ENCODE results near the gene ATF5. TPM values are rescaled to one million over a fixed set of nuclear protein-coding genes. Genes with fewer than 3 reads are reported as not detected.

ATF5 gene
- polyA plus RNA-seq, 3 donors, result 5.8 to 22.1 (median 6.0) TPM

- no peak for TF ChIP-seq CTCF (IDR thresholded peaks at IDR 0.05)
- Histone ChIP-seq H3K9ac (ENCODE audit: insufficient read depth, low read length, poor library complexity, severe bottlenecking) (no peak overlapping the region), H3K4me2 (replicated peaks; ENCODE audit: extremely low read depth, low read length, poor library complexity, severe bottlenecking) (no peak overlapping the region), H3K79me2 (ENCODE audit: insufficient read depth, low read length) (peaks cover 8% of the 10 kb centered on the region), H3K9me3 (replicated peaks in 1 of 2; ENCODE audit: control insufficient read depth in 1 of 2, insufficient read depth in 1 of 2, low read length in 2 of 2) (no peaks in the 10 kb centered on the region), H3K4me3 (replicated peaks in 1 of 3; ENCODE audit: low read depth in 2 of 3, low read length in 3 of 3) (no peak overlapping the region), H3K4me1 (ENCODE audit: control insufficient read depth in 1 of 2, insufficient read depth in 2 of 2, low read length in 2 of 2) (peaks cover 13 to 15% of the 10 kb centered on the region in 2 donors), H3K27ac (ENCODE audit: low read depth in 1 of 2, low read length in 2 of 2) (no peak overlapping the region), H4K20me1 (ENCODE audit: insufficient read depth, low read length) (peaks cover 44% of the 10 kb centered on the region), H3K27me3 (ENCODE audit: control insufficient read depth in 2 of 2, insufficient read depth in 2 of 2, low read length in 2 of 2) (no peaks in the 10 kb centered on the region), H2AFZ (ENCODE audit: insufficient read depth, low read depth, low read length, poor library complexity, severe bottlenecking) (no peak overlapping the region), H3K36me3 (replicated peaks in 1 of 2; ENCODE audit: control insufficient read depth in 1 of 2, insufficient read depth in 2 of 2, low read length in 2 of 2) (peaks cover 51 to 58% of the 10 kb centered on the region in 2 donors)
- DNase-seq, result no peak
- H3K36me3 Mint-ChIP-seq, result peaks cover 70 to 71% of the 10 kb centered on the region in 2 donors
- peaks cover 0 to 5% (median 2%) of the 10 kb centered on the region in 3 donors for H3K27me3 Mint-ChIP-seq (ENCODE audit: low read depth in 3 of 3)
- H3K9me3 Mint-ChIP-seq, result peaks cover 0 to 4% (median 0%) of the 10 kb centered on the region in 7 donors
- no peak overlapping the region for H3K4me3 Mint-ChIP-seq
- 97% methylated on average over 5 of the region's 5 CpGs for WGBS (ENCODE audit: insufficient coverage)
- no peak overlapping the region for H3K27ac Mint-ChIP-seq
- intact Hi-C loops (cut with micrococcal nuclease), result no loop called here
- H3K4me1 Mint-ChIP-seq, result peaks cover 13% of the 10 kb centered on the region
Observed at GRCh38 chr19:49883094-49883493, 45.9 kb upstream of the ATF5 start.

GRCh38 chr19:49884109-49884508 lies 44.9 kb upstream of the ATF5 start:
- Histone ChIP-seq H3K36me3 (replicated peaks in 1 of 2; ENCODE audit: control insufficient read depth in 1 of 2, insufficient read depth in 2 of 2, low read length in 2 of 2) (peaks cover 51 to 55% of the 10 kb centered on the region in 2 donors), H3K4me3 (replicated peaks in 1 of 3; ENCODE audit: low read depth in 2 of 3, low read length in 3 of 3) (no peak overlapping the region), H3K4me1 (ENCODE audit: control insufficient read depth in 1 of 2, insufficient read depth in 2 of 2, low read length in 2 of 2) (peaks cover 2 to 5% of the 10 kb centered on the region in 2 donors), H3K27ac (ENCODE audit: low read depth in 1 of 2, low read length in 2 of 2) (no peak overlapping the region), H4K20me1 (ENCODE audit: insufficient read depth, low read length) (peaks cover 45% of the 10 kb centered on the region), H3K9ac (ENCODE audit: insufficient read depth, low read length, poor library complexity, severe bottlenecking) (no peak overlapping the region), H3K4me2 (replicated peaks; ENCODE audit: extremely low read depth, low read length, poor library complexity, severe bottlenecking) (no peak overlapping the region), H3K27me3 (ENCODE audit: control insufficient read depth in 2 of 2, insufficient read depth in 2 of 2, low read length in 2 of 2) (no peaks in the 10 kb centered on the region), H3K9me3 (replicated peaks in 1 of 2; ENCODE audit: control insufficient read depth in 1 of 2, insufficient read depth in 1 of 2, low read length in 2 of 2) (no peaks in the 10 kb centered on the region), H3K79me2 (ENCODE audit: insufficient read depth, low read length) (peaks cover 3% of the 10 kb centered on the region), H2AFZ (ENCODE audit: insufficient read depth, low read depth, low read length, poor library complexity, severe bottlenecking) (no peak overlapping the region)
- H3K4me3 Mint-ChIP-seq, result no peak overlapping the region
- no peak overlapping the region for H3K27ac Mint-ChIP-seq
- intact Hi-C loops (cut with micrococcal nuclease), result no loop called here
- no peak for DNase-seq
- peaks cover 0 to 4% (median 0%) of the 10 kb centered on the region in 7 donors for H3K9me3 Mint-ChIP-seq
- 96% methylated on average over 16 of the region's 18 CpGs for WGBS (ENCODE audit: insufficient coverage)
- H3K36me3 Mint-ChIP-seq, result peaks cover 70 to 74% of the 10 kb centered on the region in 2 donors
- H3K4me1 Mint-ChIP-seq, result peaks cover 3% of the 10 kb centered on the region
- TF ChIP-seq CTCF (IDR thresholded peaks at IDR 0.05), result no peak
- H3K27me3 Mint-ChIP-seq (ENCODE audit: low read depth in 3 of 3), result peaks cover 2 to 6% (median 3%) of the 10 kb centered on the region in 3 donors

All from CD14-positive monocyte (primary cell).